Measurements from ENCODE around the gene ZNF420. TPM values are rescaled to one million over a fixed set of nuclear protein-coding genes. Genes with fewer than 3 reads are reported as not detected.
"Not testable (repeated sequence)": the region's sequence is repeated elsewhere in the genome, so short reads cannot be mapped to it uniquely, and the experiment has no call there.

Gene ZNF420
- polyA plus RNA-seq, 1 donor (not counting 4 experiments of a cell fraction or from before 2014, with no cell fraction given): 5.0 TPM

DNA sequence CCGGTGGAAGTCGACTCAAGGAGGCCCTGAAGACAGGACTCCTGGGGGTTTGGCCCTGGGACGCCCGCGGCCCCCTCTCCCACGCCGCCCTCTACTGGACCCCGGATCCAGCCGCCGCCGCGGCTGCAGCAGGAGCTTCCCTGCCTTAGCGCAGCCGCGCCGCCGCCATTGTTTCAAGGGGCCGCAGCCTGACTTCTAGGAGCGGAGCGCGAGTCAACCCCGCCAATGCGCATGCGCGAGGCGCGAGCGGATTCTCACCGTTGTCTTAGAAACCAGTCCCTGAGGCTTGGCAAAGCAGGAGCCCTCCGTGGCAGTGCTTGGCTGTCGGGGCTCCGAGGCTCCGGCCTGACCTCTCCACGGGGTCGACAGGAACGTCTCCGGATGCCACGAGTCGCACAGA, 19.1 kb upstream of the ZNF420 start:
- Histone ChIP-seq H3K79me2 (ENCODE audit: control insufficient read depth, insufficient read depth, low read length) (no peaks in the 10 kb centered on the region), H3K9me1 (ENCODE audit: control insufficient read depth, extremely low read depth, insufficient read depth, low read length) (no peaks in the 10 kb centered on the region), H3K27ac (ENCODE audit: control insufficient read depth, insufficient read depth, low read length) (no peak overlapping the region), H3K4me1 (ENCODE audit: control insufficient read depth, extremely low read depth, insufficient read depth, low read length) (no peaks in the 10 kb centered on the region), H3K36me3 (ENCODE audit: control insufficient read depth in 2 of 2, extremely low read depth in 1 of 2, insufficient read depth in 2 of 2, low read length in 2 of 2) (no peaks in the 10 kb centered on the region), H3K27me3 (ENCODE audit: control insufficient read depth, extremely low read depth, insufficient read depth, low read length) (no peaks in the 10 kb centered on the region), H3K4me3 (ENCODE audit: control insufficient read depth in 2 of 3, extremely low read depth in 1 of 3, insufficient read depth in 2 of 3, low read depth in 1 of 3, low read length in 3 of 3) (no peak overlapping the region), H3K9me3 (ENCODE audit: control insufficient read depth, low read depth, low read length) (peaks cover 20% of the 10 kb centered on the region), H4K20me1 (ENCODE audit: control insufficient read depth, extremely low read depth, insufficient read depth, low read length) (no peaks in the 10 kb centered on the region), H2AFZ (ENCODE audit: control insufficient read depth, low read length) (no peak overlapping the region), H3K4me2 (ENCODE audit: control insufficient read depth, extremely low read depth, insufficient read depth, low read depth, low read length) (no peak overlapping the region), H3K9ac (ENCODE audit: control insufficient read depth, extremely low read depth, insufficient read depth, low read length) (no peak overlapping the region)
- DNase-seq (ENCODE audit: low read depth, low spot score) (no peak), FAIRE-seq (no peak)
- TF ChIP-seq, protein P1, sequence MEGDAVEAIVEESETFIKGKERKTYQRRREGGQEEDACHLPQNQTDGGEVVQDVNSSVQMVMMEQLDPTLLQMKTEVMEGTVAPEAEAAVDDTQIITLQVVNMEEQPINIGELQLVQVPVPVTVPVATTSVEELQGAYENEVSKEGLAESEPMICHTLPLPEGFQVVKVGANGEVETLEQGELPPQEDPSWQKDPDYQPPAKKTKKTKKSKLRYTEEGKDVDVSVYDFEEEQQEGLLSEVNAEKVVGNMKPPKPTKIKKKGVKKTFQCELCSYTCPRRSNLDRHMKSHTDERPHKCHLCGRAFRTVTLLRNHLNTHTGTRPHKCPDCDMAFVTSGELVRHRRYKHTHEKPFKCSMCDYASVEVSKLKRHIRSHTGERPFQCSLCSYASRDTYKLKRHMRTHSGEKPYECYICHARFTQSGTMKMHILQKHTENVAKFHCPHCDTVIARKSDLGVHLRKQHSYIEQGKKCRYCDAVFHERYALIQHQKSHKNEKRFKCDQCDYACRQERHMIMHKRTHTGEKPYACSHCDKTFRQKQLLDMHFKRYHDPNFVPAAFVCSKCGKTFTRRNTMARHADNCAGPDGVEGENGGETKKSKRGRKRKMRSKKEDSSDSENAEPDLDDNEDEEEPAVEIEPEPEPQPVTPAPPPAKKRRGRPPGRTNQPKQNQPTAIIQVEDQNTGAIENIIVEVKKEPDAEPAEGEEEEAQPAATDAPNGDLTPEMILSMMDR (optimal IDR thresholded peaks at IDR 0.05 in 1 of 3, IDR thresholded peaks at IDR 0.05 in 1 of 3, conservative IDR thresholded peaks at IDR 0.05 in 1 of 3; ENCODE audit: extremely low read depth in 1 of 3, insufficient read depth in 2 of 3, low read length in 3 of 3): no peak
- TF ChIP-seq EZH2 (IDR thresholded peaks at IDR 0.05; ENCODE audit: low read length): no peak
- dilution Hi-C loops (cut with MboI; ENCODE audit: extremely low pct_ligation_motif_present, low sequenced_read_pairs): no loop called here

DNA sequence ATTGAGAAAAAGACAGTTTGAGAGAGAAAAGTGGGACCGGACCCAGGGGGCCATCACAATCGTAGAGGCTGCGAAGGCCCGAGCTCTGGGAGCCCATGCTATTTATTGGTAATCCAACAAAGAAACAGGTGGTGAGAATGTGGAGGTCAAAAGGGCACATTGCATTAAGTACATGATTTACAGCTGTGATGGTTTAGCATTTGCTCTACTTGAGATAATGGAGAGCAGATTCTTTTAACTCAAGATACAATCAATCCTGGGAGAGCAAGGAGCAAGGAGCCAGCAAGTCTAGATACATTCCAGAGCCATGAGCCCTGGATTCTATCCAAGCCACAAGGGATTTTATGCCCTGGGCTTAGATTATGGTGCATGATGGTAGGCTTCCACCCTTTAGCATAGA, 13.3 kb upstream of the ZNF420 start:
- H3K9me3 ChIP-seq (ENCODE audit: control insufficient read depth, low read depth, low read length); dilution Hi-C loops (cut with MboI; ENCODE audit: extremely low pct_ligation_motif_present, low sequenced_read_pairs): not testable (repeated sequence)

DNA sequence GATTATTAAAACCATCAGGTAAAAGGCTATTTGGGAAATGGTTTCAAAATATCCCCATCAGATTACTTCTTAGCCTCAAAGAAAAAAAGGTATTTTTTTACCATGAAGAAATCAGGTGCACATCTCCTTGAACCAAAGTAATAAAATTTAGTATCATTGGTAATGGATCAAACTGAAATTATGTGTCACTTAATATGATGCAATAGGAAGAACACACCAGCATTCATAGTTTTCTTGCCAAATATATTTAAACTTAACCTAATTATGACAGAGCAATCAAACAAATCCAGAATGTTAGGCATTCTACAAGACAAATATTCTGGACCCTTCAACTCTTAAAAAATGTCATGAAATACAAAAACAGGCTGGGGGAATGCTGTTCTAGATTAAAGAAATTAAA, 4.1 kb upstream of the ZNF420 start:
- no peaks in the 10 kb centered on the region for H3K9me1 ChIP-seq (ENCODE audit: control insufficient read depth, extremely low read depth, insufficient read depth, low read length)
- dilution Hi-C loops (cut with MboI; ENCODE audit: extremely low pct_ligation_motif_present, low sequenced_read_pairs): no loop called here
- no peak overlapping the region for H2AFZ ChIP-seq (ENCODE audit: control insufficient read depth, low read length)
- H3K4me3 ChIP-seq (ENCODE audit: control insufficient read depth in 2 of 3, extremely low read depth in 1 of 3, insufficient read depth in 2 of 3, low read depth in 1 of 3, low read length in 3 of 3): no peak overlapping the region
- peaks cover 11% of the 10 kb centered on the region for H3K79me2 ChIP-seq (ENCODE audit: control insufficient read depth, insufficient read depth, low read length)
- H3K4me2 ChIP-seq (ENCODE audit: control insufficient read depth, extremely low read depth, insufficient read depth, low read depth, low read length): no peak overlapping the region
- no peak overlapping the region for H3K9ac ChIP-seq (ENCODE audit: control insufficient read depth, extremely low read depth, insufficient read depth, low read length)
- H3K9me3 ChIP-seq (ENCODE audit: control insufficient read depth, low read depth, low read length): peaks cover 3% of the 10 kb centered on the region
- H3K27ac ChIP-seq (ENCODE audit: control insufficient read depth, insufficient read depth, low read length): no peak overlapping the region
- H3K36me3 ChIP-seq (ENCODE audit: control insufficient read depth in 2 of 2, extremely low read depth in 1 of 2, insufficient read depth in 2 of 2, low read length in 2 of 2): no peaks in the 10 kb centered on the region
- no peak for TF ChIP-seq EZH2 (IDR thresholded peaks at IDR 0.05; ENCODE audit: low read length)
- TF ChIP-seq, protein P1 (optimal IDR thresholded peaks at IDR 0.05 in 1 of 3, IDR thresholded peaks at IDR 0.05 in 1 of 3, conservative IDR thresholded peaks at IDR 0.05 in 1 of 3; ENCODE audit: extremely low read depth in 1 of 3, insufficient read depth in 2 of 3, low read length in 3 of 3): no peak
- no peaks in the 10 kb centered on the region for H3K27me3 ChIP-seq (ENCODE audit: control insufficient read depth, extremely low read depth, insufficient read depth, low read length)
- no peak for FAIRE-seq
- no peaks in the 10 kb centered on the region for H4K20me1 ChIP-seq (ENCODE audit: control insufficient read depth, extremely low read depth, insufficient read depth, low read length)
- DNase-seq (ENCODE audit: low read depth, low spot score): no peak
- H3K4me1 ChIP-seq (ENCODE audit: control insufficient read depth, extremely low read depth, insufficient read depth, low read length): peaks cover 4% of the 10 kb centered on the region

More for the DNA sequence above, 13.3 kb upstream of the ZNF420 start:
- not testable (repeated sequence) for H3K9ac ChIP-seq (ENCODE audit: control insufficient read depth, extremely low read depth, insufficient read depth, low read length); H4K20me1 ChIP-seq (ENCODE audit: control insufficient read depth, extremely low read depth, insufficient read depth, low read length); DNase-seq (ENCODE audit: low read depth, low spot score); H3K27me3 ChIP-seq (ENCODE audit: control insufficient read depth, extremely low read depth, insufficient read depth, low read length); H3K36me3 ChIP-seq (ENCODE audit: control insufficient read depth in 2 of 2, extremely low read depth in 1 of 2, insufficient read depth in 2 of 2, low read length in 2 of 2); H3K79me2 ChIP-seq (ENCODE audit: control insufficient read depth, insufficient read depth, low read length); H3K4me1 ChIP-seq (ENCODE audit: control insufficient read depth, extremely low read depth, insufficient read depth, low read length); H3K27ac ChIP-seq (ENCODE audit: control insufficient read depth, insufficient read depth, low read length); FAIRE-seq; H3K4me3 ChIP-seq (ENCODE audit: control insufficient read depth in 2 of 3, extremely low read depth in 1 of 3, insufficient read depth in 2 of 3, low read depth in 1 of 3, low read length in 3 of 3); H2AFZ ChIP-seq (ENCODE audit: control insufficient read depth, low read length); H3K9me1 ChIP-seq (ENCODE audit: control insufficient read depth, extremely low read depth, insufficient read depth, low read length); H3K4me2 ChIP-seq (ENCODE audit: control insufficient read depth, extremely low read depth, insufficient read depth, low read depth, low read length)
